ENCODE data around the gene GALNT15.

GALNT15 gene

GRCh38 chr3:16187213-16187790 lies 12.8 kb downstream of the GALNT15 start:
- DNase-seq (ENCODE audit: low spot score) = no peak

GRCh38 chr3:16188071-16188470 lies 13.6 kb downstream of the GALNT15 start:
- DNase-seq (ENCODE audit: low spot score) = no peak

GRCh38 chr3:16189201-16189600 lies 14.7 kb downstream of the GALNT15 start:
- DNase-seq (ENCODE audit: low spot score) = no peak

GRCh38 chr3:16190704-16191103 lies 16.2 kb downstream of the GALNT15 start:
- no peak for DNase-seq (ENCODE audit: low spot score)

GRCh38 chr3:16191591-16191990 lies 17.1 kb downstream of the GALNT15 start:
- DNase-seq (ENCODE audit: low spot score) = no peak

- no peak for DNase-seq (ENCODE audit: low spot score)
These were observed 17.8 kb downstream of the GALNT15 start for GRCh38 chr3:16192176-16192811.

GRCh38 chr3:16198427-16198826 lies 23.9 kb downstream of the GALNT15 start:
- no peak for DNase-seq (ENCODE audit: low spot score)

GRCh38 chr3:16199769-16200168 lies 25.3 kb downstream of the GALNT15 start:
- no peak for DNase-seq (ENCODE audit: low spot score)

GRCh38 chr3:16200411-16200810 lies 25.9 kb downstream of the GALNT15 start:
- DNase-seq (ENCODE audit: low spot score) = no peak

GRCh38 chr3:16203031-16203430 lies 28.6 kb downstream of the GALNT15 start:
- DNase-seq (ENCODE audit: low spot score) = no peak

GRCh38 chr3:16203671-16204629 lies 29.5 kb downstream of the GALNT15 start:
- DNase-seq (ENCODE audit: low spot score) = peak; percentile 69

- DNase-seq (ENCODE audit: low spot score) = no peak
These were observed 30.3 kb downstream of the GALNT15 start for GRCh38 chr3:16204751-16205150.

GRCh38 chr3:16205156-16205870 lies 30.8 kb downstream of the GALNT15 start:
- DNase-seq (ENCODE audit: low spot score) = no peak

- no peak for DNase-seq (ENCODE audit: low spot score)
These were observed 32.6 kb downstream of the GALNT15 start for GRCh38 chr3:16207031-16207430.

GRCh38 chr3:16211176-16211904 lies 36.9 kb downstream of the GALNT15 start:
- DNase-seq (ENCODE audit: low spot score) = no peak

- DNase-seq (ENCODE audit: low spot score) = no peak
These were observed 39.9 kb downstream of the GALNT15 start for GRCh38 chr3:16214366-16214765.

- DNase-seq (ENCODE audit: low spot score) = no peak
These were observed 42.0 kb downstream of the GALNT15 start for GRCh38 chr3:16216373-16216935.

GRCh38 chr3:16219777-16220176 lies 45.3 kb downstream of the GALNT15 start:
- DNase-seq (ENCODE audit: low spot score) = no peak

- no peak for DNase-seq (ENCODE audit: low spot score)
These were observed 47.5 kb downstream of the GALNT15 start for GRCh38 chr3:16221990-16222389.

GRCh38 chr3:16222547-16222946 lies 48.1 kb downstream of the GALNT15 start:
- DNase-seq (ENCODE audit: low spot score) = no peak

- DNase-seq (ENCODE audit: low spot score) = no peak
These were observed 49.8 kb downstream of the GALNT15 start for GRCh38 chr3:16224325-16224724.
